Neural progenitor cell (in vitro differentiated cells): ENCODE data around the gene SYMPK. TPM values are rescaled to one million over a fixed set of nuclear protein-coding genes. Genes with fewer than 3 reads are reported as not detected.

Experiments
- DNase-seq: peaks from one replicate; pipeline ENCODE4 v3.0.0-alpha.2; 2016; ENCODE audit warnings: low spot score
- H2AFZ ChIP-seq: fragments of 200-600 bp; sonication (generic); replicated peaks from 2 replicates; pipeline ENCODE4 v1.6.1; 2016; ENCODE audit warnings: antibody characterized with exemption
- H3F3A ChIP-seq: fragments of 200-600 bp; sonication (generic); 2 replicates; pipeline ENCODE4 v1.6.1; 2016; ENCODE audit warnings: antibody characterized with exemption, low read depth
- H3K27ac ChIP-seq: fragments of 200-600 bp; sonication (generic); 2 replicates; pipeline ENCODE4 v1.5.1; 2016; ENCODE audit warnings: mild to moderate bottlenecking
- H3K27me3 ChIP-seq: fragments of 200-600 bp; sonication (generic); 2 replicates; pipeline ENCODE4 v1.6.1; 2016; ENCODE audit warnings: mild to moderate bottlenecking, moderate library complexity
- H3K36me3 ChIP-seq: fragments of 200-600 bp; sonication (generic); 2 replicates; pipeline ENCODE4 v1.5.1; 2016
- H3K4me1 ChIP-seq: fragments of 200-600 bp; sonication (generic); 2 replicates; pipeline ENCODE4 v1.6.1; 2016; ENCODE audit warnings: mixed run types
- H3K4me2 ChIP-seq: fragments of 200-600 bp; sonication (generic); 2 replicates; pipeline ENCODE4 v1.6.1; 2016
- H3K4me3 ChIP-seq: fragments of 200-600 bp; sonication (generic); 2 replicates; pipeline ENCODE4 v1.5.1; 2016
- H3K79me2 ChIP-seq: fragments of 200-600 bp; sonication (generic); 2 replicates; pipeline ENCODE4 v1.6.1; 2016; ENCODE audit warnings: low read depth
- H3K9ac ChIP-seq: fragments of 200-600 bp; sonication (generic); 2 replicates; pipeline ENCODE4 v1.6.1; 2016
- H3K9me3 ChIP-seq: fragments of 200-600 bp; sonication (generic); 2 replicates; pipeline ENCODE4 v1.5.1; 2016; ENCODE audit warnings: low read depth
- H4K20me1 ChIP-seq: fragments of 200-600 bp; sonication (generic); 2 replicates; pipeline ENCODE4 v1.6.1; 2016; ENCODE audit warnings: low read depth
- H3K27ac Mint-ChIP-seq: 3 replicates; pipeline ENCODE4 v1.8.0; 2021; ENCODE audit warnings: mixed read lengths
- H3K27me3 Mint-ChIP-seq: 2 replicates; pipeline ENCODE4 v1.8.0; 2022; ENCODE audit warnings: low read depth, mild to moderate bottlenecking, inconsistent platforms, moderate library complexity, mixed read lengths; ENCODE audit not compliant: insufficient read depth
- H3K36me3 Mint-ChIP-seq: 3 replicates; pipeline ENCODE4 v1.8.0; 2021; ENCODE audit warnings: mixed read lengths
- H3K4me1 Mint-ChIP-seq: 3 replicates; pipeline ENCODE4 v1.8.0; 2021; ENCODE audit warnings: mixed read lengths
- H3K4me3 Mint-ChIP-seq: 3 replicates; pipeline ENCODE4 v1.8.0; 2021; ENCODE audit warnings: mild to moderate bottlenecking, moderate library complexity, mixed read lengths
- H3K9me3 Mint-ChIP-seq: 3 replicates; pipeline ENCODE4 v1.8.0; 2020; ENCODE audit warnings: mixed read lengths
- CTCF ChIP-seq: fragments of 200-600 bp; sonication (generic); IDR thresholded peaks from 2 replicates; pipeline ENCODE4 v1.5.1; 2017; ENCODE audit warnings: antibody characterized with exemption, mild to moderate bottlenecking
- EZH2 ChIP-seq: fragments of 200-600 bp; sonication (generic); IDR thresholded peaks from 2 replicates; pipeline ENCODE4 v1.6.1; 2017; ENCODE audit warnings: antibody characterized with exemption, mild to moderate bottlenecking, moderate library complexity
- EZH2phosphoT487 ChIP-seq: fragments of 200-600 bp; sonication (generic); IDR thresholded peaks from 2 replicates; pipeline ENCODE4 v1.6.1; 2017; ENCODE audit warnings: antibody characterized with exemption
- total RNA-seq: library from RNA; depleted of rRNA; stranded (reverse); fragments of >200 nt; gene quantifications from 2 replicates; pipeline ENCODE4 v1.2.3, GENCODE V29; 2015; ENCODE audit warnings: low replicate concordance

The SYMPK gene
- total RNA-seq, 1 donor from 2014 or later: 38.3 TPM

GRCh38 chr19:45812297-45812696, 50.6 kb downstream of the SYMPK start:
- H3K9me3 Mint-ChIP-seq: no peaks in the 10 kb centered on the region

GRCh38 chr19:45809643-45810159, 53.2 kb downstream of the SYMPK start:
- Histone ChIP-seq H3K4me2 (no peak overlapping the region), H3K9me3 (no peaks in the 10 kb centered on the region), H3K36me3 (no peaks in the 10 kb centered on the region), H3K27me3 (peaks cover 4% of the 10 kb centered on the region), H4K20me1 (peaks cover 9% of the 10 kb centered on the region), H3K27ac (no peak overlapping the region), H2AFZ (no peak overlapping the region), H3K4me3 (no peak overlapping the region), H3K9ac (no peak overlapping the region), H3F3A (peaks cover 20% of the 10 kb centered on the region), H3K4me1 (no peaks in the 10 kb centered on the region), H3K79me2 (no peaks in the 10 kb centered on the region)
- Mint-ChIP-seq H3K9me3 (no peaks in the 10 kb centered on the region), H3K4me1 (peaks cover 6% of the 10 kb centered on the region), H3K36me3 (peaks cover 5% of the 10 kb centered on the region), H3K27ac (peak overlapping the region; percentile 76), H3K4me3 (no peak overlapping the region), H3K27me3 (peaks cover 5% of the 10 kb centered on the region)
- TF ChIP-seq EZH2phosphoT487 (no peak), CTCF (no peak), EZH2 (no peak)
- DNase-seq: no peak

More at GRCh38 chr19:45812297-45812696, 50.6 kb downstream of the SYMPK start:
- Histone ChIP-seq H3K27ac (no peak overlapping the region), H3K9ac (no peak overlapping the region), H3K36me3 (no peaks in the 10 kb centered on the region), H3K9me3 (no peaks in the 10 kb centered on the region), H3K4me3 (no peak overlapping the region), H3K4me2 (no peak overlapping the region), H3F3A (peaks cover 44% of the 10 kb centered on the region), H3K4me1 (peaks cover 13% of the 10 kb centered on the region), H3K27me3 (peaks cover 12% of the 10 kb centered on the region), H3K79me2 (no peaks in the 10 kb centered on the region), H2AFZ (no peak overlapping the region), H4K20me1 (peaks cover 11% of the 10 kb centered on the region)
- H3K36me3 Mint-ChIP-seq: peaks cover 5% of the 10 kb centered on the region
- no peak for DNase-seq
- H3K27me3 Mint-ChIP-seq: peaks cover 5% of the 10 kb centered on the region
- H3K27ac Mint-ChIP-seq: no peak overlapping the region
- TF ChIP-seq CTCF (no peak), EZH2 (no peak), EZH2phosphoT487 (no peak)
- H3K4me1 Mint-ChIP-seq: peaks cover 14% of the 10 kb centered on the region
- H3K4me3 Mint-ChIP-seq: no peak overlapping the region

GRCh38 chr19:45805719-45806118, 57.2 kb downstream of the SYMPK start:
- Mint-ChIP-seq H3K9me3 (no peaks in the 10 kb centered on the region), H3K4me1 (peaks cover 14% of the 10 kb centered on the region), H3K27me3 (peaks cover 7% of the 10 kb centered on the region), H3K4me3 (no peak overlapping the region), H3K27ac (no peak overlapping the region), H3K36me3 (no peaks in the 10 kb centered on the region)
- TF ChIP-seq EZH2: no peak
- TF ChIP-seq CTCF: no peak
- H2AFZ ChIP-seq: no peak overlapping the region
- no peaks in the 10 kb centered on the region for H4K20me1 ChIP-seq
- no peak overlapping the region for H3K27ac ChIP-seq
- H3K4me2 ChIP-seq: no peak overlapping the region
- no peaks in the 10 kb centered on the region for H3K36me3 ChIP-seq
- H3K9me3 ChIP-seq: no peaks in the 10 kb centered on the region
- H3K4me1 ChIP-seq: no peaks in the 10 kb centered on the region
- H3K79me2 ChIP-seq: no peaks in the 10 kb centered on the region
- no peaks in the 10 kb centered on the region for H3K27me3 ChIP-seq
- H3K4me3 ChIP-seq: no peak overlapping the region
- no peak for DNase-seq
- no peak overlapping the region for H3K9ac ChIP-seq
- H3F3A ChIP-seq: no peaks in the 10 kb centered on the region

GRCh38 chr19:45804959-45805230, 58.1 kb downstream of the SYMPK start:
- no peaks in the 10 kb centered on the region for H3K79me2 ChIP-seq
- no peaks in the 10 kb centered on the region for H3K9me3 ChIP-seq
- Mint-ChIP-seq H3K36me3 (no peaks in the 10 kb centered on the region), H3K27me3 (peaks cover 7% of the 10 kb centered on the region), H3K27ac (no peak overlapping the region), H3K9me3 (no peaks in the 10 kb centered on the region), H3K4me1 (peaks cover 15% of the 10 kb centered on the region), H3K4me3 (no peak overlapping the region)
- H3K9ac ChIP-seq: no peak overlapping the region
- H3K4me1 ChIP-seq: no peaks in the 10 kb centered on the region
- no peak overlapping the region for H3K27ac ChIP-seq
- no peak overlapping the region for H3K4me3 ChIP-seq
- H3F3A ChIP-seq: no peaks in the 10 kb centered on the region
- DNase-seq: no peak
- no peaks in the 10 kb centered on the region for H4K20me1 ChIP-seq
- H3K27me3 ChIP-seq: no peaks in the 10 kb centered on the region
- H3K36me3 ChIP-seq: no peaks in the 10 kb centered on the region
- TF ChIP-seq EZH2phosphoT487 (no peak), CTCF (no peak), EZH2 (no peak)
- no peak overlapping the region for H3K4me2 ChIP-seq
- H2AFZ ChIP-seq: no peak overlapping the region
